ENCODE data around the gene DNTT. TPM values are rescaled to one million over a fixed set of nuclear protein-coding genes. Genes with fewer than 3 reads are reported as not detected.

DNTT gene
- polyA plus RNA-seq, 1 experiment: not detected

DNA sequence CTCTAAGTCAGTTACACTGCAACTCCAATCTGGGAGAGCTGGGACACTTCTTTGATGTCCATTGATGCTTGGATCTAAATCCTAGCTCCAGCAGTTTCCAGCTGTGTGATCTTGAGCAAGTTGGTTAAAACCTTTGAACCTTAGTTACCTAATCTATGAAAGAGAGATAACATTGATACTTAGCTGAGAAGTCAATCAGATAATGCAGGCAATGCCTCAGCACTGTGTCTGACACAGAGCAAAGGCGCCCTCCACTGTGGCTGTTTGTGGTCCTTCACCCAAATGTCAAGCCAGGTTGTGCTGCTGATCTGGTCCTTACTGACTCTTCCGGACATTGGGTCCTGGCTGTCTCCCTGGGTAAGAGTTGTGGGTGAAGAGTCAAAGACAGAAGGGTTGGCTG is 20.2 kb downstream of the DNTT start:
- Histone ChIP-seq H3K27me3 (ENCODE audit: control insufficient read depth, insufficient read depth, low read length) (no peaks in the 10 kb centered on the region; the same call in 1 of the 2 replicates), H3K36me3 (ENCODE audit: control insufficient read depth, insufficient read depth, low read length) (no peaks in the 10 kb centered on the region), H3K4me3 (ENCODE audit: low read depth, low read length) (no peak overlapping the region)
- TF ChIP-seq, protein P1, sequence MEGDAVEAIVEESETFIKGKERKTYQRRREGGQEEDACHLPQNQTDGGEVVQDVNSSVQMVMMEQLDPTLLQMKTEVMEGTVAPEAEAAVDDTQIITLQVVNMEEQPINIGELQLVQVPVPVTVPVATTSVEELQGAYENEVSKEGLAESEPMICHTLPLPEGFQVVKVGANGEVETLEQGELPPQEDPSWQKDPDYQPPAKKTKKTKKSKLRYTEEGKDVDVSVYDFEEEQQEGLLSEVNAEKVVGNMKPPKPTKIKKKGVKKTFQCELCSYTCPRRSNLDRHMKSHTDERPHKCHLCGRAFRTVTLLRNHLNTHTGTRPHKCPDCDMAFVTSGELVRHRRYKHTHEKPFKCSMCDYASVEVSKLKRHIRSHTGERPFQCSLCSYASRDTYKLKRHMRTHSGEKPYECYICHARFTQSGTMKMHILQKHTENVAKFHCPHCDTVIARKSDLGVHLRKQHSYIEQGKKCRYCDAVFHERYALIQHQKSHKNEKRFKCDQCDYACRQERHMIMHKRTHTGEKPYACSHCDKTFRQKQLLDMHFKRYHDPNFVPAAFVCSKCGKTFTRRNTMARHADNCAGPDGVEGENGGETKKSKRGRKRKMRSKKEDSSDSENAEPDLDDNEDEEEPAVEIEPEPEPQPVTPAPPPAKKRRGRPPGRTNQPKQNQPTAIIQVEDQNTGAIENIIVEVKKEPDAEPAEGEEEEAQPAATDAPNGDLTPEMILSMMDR (IDR thresholded peaks at IDR 0.05; ENCODE audit: insufficient read depth, low read depth, low read length): no peak
- CTCF ChIA-PET: interaction anchor here (0.9 to 4.8 kb wide), 2 partner anchors 11 to 16 kb away, joined by 3 to 28 read pairs; no protein-coding TSS in a partner anchor
- POLR2A ChIA-PET: no interaction called here
- DNase-seq (ENCODE audit: low read depth): no peak

DNA sequence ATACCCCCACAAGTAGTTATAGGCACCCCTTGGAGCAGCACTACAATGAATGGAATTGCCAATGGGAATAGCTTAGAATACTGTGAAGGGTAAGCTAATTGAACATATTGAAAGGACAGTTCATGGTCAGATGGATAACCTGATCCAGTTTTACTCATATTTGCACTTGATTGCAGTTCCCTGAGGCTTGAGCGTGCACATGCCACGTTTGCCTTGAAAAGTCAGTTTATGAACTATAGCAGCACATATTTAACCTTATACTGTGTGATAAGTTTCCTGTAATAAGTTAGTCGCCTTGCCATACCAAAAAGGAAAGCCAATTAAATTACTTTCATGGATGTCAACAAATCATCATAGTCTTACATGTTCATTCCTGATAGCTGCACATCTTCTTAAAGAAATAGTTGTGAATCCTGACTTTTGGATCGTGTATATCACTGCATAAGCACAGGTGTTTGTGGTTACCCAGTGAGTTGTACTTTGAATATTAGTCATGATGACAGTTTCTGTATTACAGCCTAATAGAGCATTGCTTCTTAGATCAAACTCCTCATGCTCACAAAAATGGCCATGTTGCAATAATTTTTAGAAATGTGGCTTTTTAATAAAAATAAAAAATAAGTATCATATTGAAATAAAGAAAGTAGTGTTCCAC is 21.6 kb downstream of the DNTT start:
- Histone ChIP-seq H3K36me3 (ENCODE audit: control insufficient read depth, insufficient read depth, low read length) (no peaks in the 10 kb centered on the region), H3K4me3 (ENCODE audit: low read depth, low read length) (no peak overlapping the region), H3K27me3 (ENCODE audit: control insufficient read depth, insufficient read depth, low read length) (no peaks in the 10 kb centered on the region; the same call in 1 of the 2 replicates)
- TF ChIP-seq, protein P1 (IDR thresholded peaks at IDR 0.05; ENCODE audit: insufficient read depth, low read depth, low read length): no peak
- CTCF ChIA-PET: interaction anchor here (4.8 kb wide), 1 partner anchor 9 kb away, joined by 28 read pairs; no protein-coding TSS in a partner anchor
- POLR2A ChIA-PET: no interaction called here
- DNase-seq (ENCODE audit: low read depth): no peak

DNA sequence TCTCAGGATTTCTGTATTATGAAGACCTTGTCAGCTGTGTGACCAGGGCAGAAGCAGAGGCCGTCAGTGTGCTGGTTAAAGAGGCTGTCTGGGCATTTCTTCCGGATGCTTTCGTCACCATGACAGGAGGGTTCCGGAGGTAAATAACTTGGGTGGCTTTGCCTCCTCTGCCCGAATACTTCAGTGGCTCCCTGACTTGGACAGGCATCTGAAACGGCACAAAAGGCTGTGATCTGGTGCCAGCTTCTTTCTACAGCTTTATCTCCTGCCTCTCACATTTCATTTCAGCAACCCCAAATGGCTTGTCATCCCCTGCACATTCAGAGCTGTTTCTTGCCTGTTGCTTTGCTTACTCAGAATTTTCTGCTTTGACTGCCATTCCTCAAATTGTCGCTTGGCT is 23.2 kb downstream of the DNTT start:
- CTCF ChIA-PET: no interaction called here

DNA sequence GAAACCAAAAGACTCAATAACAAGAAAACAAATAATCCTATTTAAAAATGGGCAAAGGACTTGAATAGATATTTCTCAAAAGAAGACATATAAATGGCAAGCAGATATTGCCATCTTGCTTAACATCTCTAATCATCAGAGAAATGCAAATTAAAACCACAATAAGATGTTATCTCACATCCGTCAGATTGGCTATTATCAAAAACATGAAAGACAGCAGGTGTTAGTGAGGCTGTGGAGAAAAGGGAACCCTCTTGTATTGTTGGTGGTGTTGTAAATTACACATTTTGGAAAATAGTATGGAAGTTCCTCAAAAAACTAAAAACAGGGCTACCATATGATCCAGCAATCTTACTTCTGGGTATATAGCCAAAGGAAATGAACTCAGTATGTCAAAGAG is 28.9 kb downstream of the DNTT start:
- no peak overlapping the region for H3K4me3 ChIP-seq (ENCODE audit: low read depth, low read length)
- DNase-seq (ENCODE audit: low read depth): no peak
- H3K27me3 ChIP-seq (ENCODE audit: control insufficient read depth, insufficient read depth, low read length): no peaks in the 10 kb centered on the region
- ChIA-PET CTCF (interaction anchor here (0.6 to 1.8 kb wide), 2 partner anchors 316 to 383 kb away, joined by 3 to 9 read pairs; no protein-coding TSS in a partner anchor), POLR2A (no interaction called here)
- no peaks in the 10 kb centered on the region for H3K36me3 ChIP-seq (ENCODE audit: control insufficient read depth, insufficient read depth, low read length)
- TF ChIP-seq, protein P1 (IDR thresholded peaks at IDR 0.05; ENCODE audit: insufficient read depth, low read depth, low read length): no peak

More for the DNA sequence above, 23.2 kb downstream of the DNTT start:
- H3K4me3 ChIP-seq (ENCODE audit: low read depth, low read length): no peak overlapping the region
- TF ChIP-seq, protein P1 (IDR thresholded peaks at IDR 0.05; ENCODE audit: insufficient read depth, low read depth, low read length): no peak
- no peaks in the 10 kb centered on the region; the same call in 1 of the 2 replicates for H3K27me3 ChIP-seq (ENCODE audit: control insufficient read depth, insufficient read depth, low read length)
- no peak for DNase-seq (ENCODE audit: low read depth)
- POLR2A ChIA-PET: no interaction called here
- H3K36me3 ChIP-seq (ENCODE audit: control insufficient read depth, insufficient read depth, low read length): no peaks in the 10 kb centered on the region

DNA sequence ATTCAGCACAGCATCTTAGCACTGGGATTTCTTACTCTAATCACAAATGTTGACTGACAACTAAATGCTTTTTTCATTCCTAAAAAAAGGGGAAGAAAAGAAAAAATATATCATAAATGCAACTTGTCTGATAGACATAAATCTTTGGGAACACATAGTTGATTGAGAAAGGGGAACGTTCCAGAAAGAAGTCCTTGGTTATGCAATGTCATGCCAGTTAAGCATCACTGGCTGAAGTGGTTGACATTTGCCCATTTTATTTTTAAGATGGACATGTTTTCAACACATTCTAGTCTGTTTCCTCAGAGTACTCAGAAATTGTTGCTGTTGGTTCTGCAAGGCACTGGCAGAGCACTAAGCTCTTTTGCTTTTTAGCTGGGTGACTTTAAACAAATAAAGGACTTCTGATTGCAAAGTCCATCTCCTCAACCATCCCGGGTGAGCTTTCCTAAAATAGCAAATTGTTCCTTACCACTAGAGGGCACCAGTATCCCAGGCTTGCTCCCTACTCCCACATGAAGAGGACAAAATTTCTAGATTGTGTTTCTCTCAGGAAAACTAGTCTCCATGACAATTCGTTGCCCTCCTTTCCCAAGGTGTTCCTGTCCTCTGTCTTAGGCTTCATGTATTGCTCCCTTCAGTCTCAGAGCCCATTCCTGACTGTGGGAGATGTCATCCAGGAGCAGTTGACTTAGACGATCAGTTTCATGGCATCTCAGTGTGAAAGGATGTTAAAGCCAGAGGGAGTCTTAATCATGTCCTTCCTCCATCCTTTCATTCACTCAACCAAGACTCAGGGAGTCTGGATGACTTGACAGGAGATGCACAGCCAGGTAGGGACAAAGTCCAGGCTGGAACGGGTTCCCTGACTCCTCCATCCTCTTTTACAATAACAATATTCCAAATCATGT is 30.6 kb downstream of the DNTT start:
- TF ChIP-seq, protein P1 (IDR thresholded peaks at IDR 0.05; ENCODE audit: insufficient read depth, low read depth, low read length): peak; percentile 87
- POLR2A ChIA-PET: no interaction called here
- CTCF ChIA-PET: interaction anchor here (0.7 to 3.3 kb wide), 14 partner anchors 11 to 324 kb away, joined by 3 to 28 read pairs (median 4); no protein-coding TSS in a partner anchor

More for the DNA sequence above, 30.6 kb downstream of the DNTT start:
- H3K36me3 ChIP-seq (ENCODE audit: control insufficient read depth, insufficient read depth, low read length): no peaks in the 10 kb centered on the region
- DNase-seq (ENCODE audit: low read depth): no peak
- H3K27me3 ChIP-seq (ENCODE audit: control insufficient read depth, insufficient read depth, low read length): no peaks in the 10 kb centered on the region
- H3K4me3 ChIP-seq (ENCODE audit: low read depth, low read length): no peak overlapping the region

All from BJ (cell line).